Endometrium (tissue), 2 donors: ENCODE measurements around the gene NDUFA13.

Experiments
- FAIRE-seq: peaks from 2 replicates; lab custom pipeline; 2012; peaks lifted over from hg19 to GRCh38; lab: Jason Lieb, UNC
- donor health status: control.
- donor health status: control.

The NDUFA13 gene

GRCh38 chr19:19510432-19510831 is 5.6 kb upstream of the NDUFA13 start:
- no peak for FAIRE-seq

- FAIRE-seq: no peak
These were observed 2.3 kb upstream of the NDUFA13 start for GRCh38 chr19:19513682-19514081.

GRCh38 chr19:19514215-19514657 is 1.8 kb upstream of the NDUFA13 start:
- no peak for FAIRE-seq

GRCh38 chr19:19514881-19515641 is 964 bp upstream of the NDUFA13 start, which contains the start of gene TSSK6:
TSS of gene TSSK6 (minus strand) at chr19:19515548. CDS start at chr19:19515427, 121 bp downstream.
- FAIRE-seq: no peak

- FAIRE-seq: no peak
These were observed 1.2 kb downstream of the NDUFA13 start for GRCh38 chr19:19517235-19517619.

- FAIRE-seq: no peak
These were observed 5.0 kb downstream of the NDUFA13 start for GRCh38 chr19:19520989-19521388.

GRCh38 chr19:19523177-19523576 is 7.2 kb downstream of the NDUFA13 start:
- FAIRE-seq: no peak

GRCh38 chr19:19524053-19524452 is 8.0 kb downstream of the NDUFA13 start:
- no peak for FAIRE-seq

- no peak for FAIRE-seq
These were observed 9.8 kb downstream of the NDUFA13 start for GRCh38 chr19:19525611-19526380.

- FAIRE-seq: no peak
These were observed 10.8 kb downstream of the NDUFA13 start for GRCh38 chr19:19526581-19527370.

- FAIRE-seq: no peak
These were observed 11.3 kb downstream of the NDUFA13 start for GRCh38 chr19:19527371-19527656.

- FAIRE-seq: no peak
These were observed 11.9 kb downstream of the NDUFA13 start for GRCh38 chr19:19527674-19528625.

GRCh38 chr19:19528721-19529490 is 12.9 kb downstream of the NDUFA13 start, which contains the start of gene YJEFN3:
TSS of gene YJEFN3 (plus strand) at chr19:19528911. CDS start at chr19:19528933, 22 bp downstream.
- no peak for FAIRE-seq

- FAIRE-seq: no peak
These were observed 13.9 kb downstream of the NDUFA13 start for GRCh38 chr19:19529783-19530422.

- no peak for FAIRE-seq
These were observed 14.4 kb downstream of the NDUFA13 start for GRCh38 chr19:19530423-19530804.

- no peak for FAIRE-seq
These were observed 14.9 kb downstream of the NDUFA13 start for GRCh38 chr19:19530889-19531288.

- FAIRE-seq: no peak
These were observed 16.2 kb downstream of the NDUFA13 start for GRCh38 chr19:19531951-19532805.

GRCh38 chr19:19532806-19533701 is 17.0 kb downstream of the NDUFA13 start:
- FAIRE-seq: no peak
